GM12891 (cell line): ENCODE data around the gene JMJD8.

Experiments used
- DNase-seq: peaks from one replicate; pipeline ENCODE4 v3.0.0; 2011; ENCODE audit warnings: low spot score; ENCODE audit not compliant: insufficient read length
- FAIRE-seq: peaks from 2 replicates; lab custom pipeline; 2011; peaks lifted over from hg19 to GRCh38; lab: Jason Lieb, UNC
- PAX5 ChIP-seq: IDR thresholded peaks from 2 replicates; pipeline ENCODE4 v1.6.1; 2011; ENCODE audit warnings: low read length, moderate library complexity, mild to moderate bottlenecking; ENCODE audit not compliant: insufficient read depth, severe bottlenecking
- POLR2A ChIP-seq: IDR thresholded peaks from 2 replicates; pipeline ENCODE4 v1.6.1; 2011; ENCODE audit warnings: low read depth, low read length, control low read depth
- POLR2AphosphoS5 ChIP-seq: IDR thresholded peaks from 2 replicates; pipeline ENCODE4 v1.6.1; 2011; ENCODE audit warnings: low read depth, low read length, control low read depth
- POU2F2 ChIP-seq: IDR thresholded peaks from 2 replicates; pipeline ENCODE4 v1.6.1; 2011; ENCODE audit warnings: low read depth, mild to moderate bottlenecking, control low read depth, low read length, moderate library complexity
- SPI1 ChIP-seq: IDR thresholded peaks from 2 replicates; pipeline ENCODE4 v1.6.1; 2011; ENCODE audit warnings: low read depth, low read length, control low read depth
- TAF1 ChIP-seq: IDR thresholded peaks from 2 replicates; pipeline ENCODE4 v1.6.1; 2011; ENCODE audit warnings: low read depth, low read length, control low read depth

JMJD8 gene

GRCh38 chr16:722835-723633 lies 38.9 kb upstream of the JMJD8 start:
- no peak for FAIRE-seq
- no peak for TF ChIP-seq POLR2AphosphoS5
- TF ChIP-seq TAF1, result no peak
- no peak for TF ChIP-seq POLR2A
- DNase-seq, result no peak

GRCh38 chr16:721765-722540 lies 37.8 kb upstream of the JMJD8 start:
- FAIRE-seq (no peak), DNase-seq (no peak)
- TF ChIP-seq POU2F2 (no peak), SPI1 (no peak), TAF1 (no peak), PAX5 (no peak), POLR2AphosphoS5 (no peak)

- peak; percentile 99 for FAIRE-seq
- TF ChIP-seq SPI1 (no peak), POLR2AphosphoS5 (peak; percentile 85), POLR2A (peak; percentile 85), POU2F2 (peak; percentile 71; the same call in 1 of the 2 replicates), PAX5 (peak; percentile 36), TAF1 (0 out of 2 replicates have a peak, but pooled peaks have one; percentile 54)
- peak; percentile 98 for DNase-seq
Measured at GRCh38 chr16:720990-721764, 37.0 kb upstream of the JMJD8 start, which contains the start of gene ANTKMT. Gene ANTKMT (plus strand): TSS chr16:721146. CDS start chr16:721275, 129 bp downstream.

- peak; percentile 70 for DNase-seq
- TF ChIP-seq POLR2A (no peak), SPI1 (no peak), POU2F2 (no peak), PAX5 (no peak), POLR2AphosphoS5 (no peak), TAF1 (no peak)
- no peak for FAIRE-seq
Measured at GRCh38 chr16:720447-720989, 36.4 kb upstream of the JMJD8 start.

- FAIRE-seq, result peak; percentile 78
- DNase-seq, result no peak
- TF ChIP-seq POLR2AphosphoS5 (no peak), POU2F2 (no peak), TAF1 (no peak), POLR2A (no peak), SPI1 (no peak), PAX5 (no peak)
Measured at GRCh38 chr16:719815-720446, 35.8 kb upstream of the JMJD8 start.

GRCh38 chr16:718922-719321 lies 34.8 kb upstream of the JMJD8 start:
- DNase-seq (no peak), FAIRE-seq (no peak)
- TF ChIP-seq POLR2A, result no peak
- no peak for TF ChIP-seq TAF1
- TF ChIP-seq PAX5, result no peak
- no peak for TF ChIP-seq POU2F2
- no peak for TF ChIP-seq SPI1
- no peak for TF ChIP-seq POLR2AphosphoS5

- DNase-seq (no peak), FAIRE-seq (no peak)
- no peak for TF ChIP-seq POLR2AphosphoS5
- TF ChIP-seq SPI1, result no peak
- no peak for TF ChIP-seq PAX5
- no peak for TF ChIP-seq POLR2A
- no peak for TF ChIP-seq TAF1
- TF ChIP-seq POU2F2, result no peak
Measured at GRCh38 chr16:718389-718788, 34.3 kb upstream of the JMJD8 start.

- FAIRE-seq (no peak), DNase-seq (no peak)
- no peak for TF ChIP-seq POU2F2
- no peak for TF ChIP-seq POLR2A
- TF ChIP-seq POLR2AphosphoS5, result no peak
- no peak for TF ChIP-seq TAF1
- TF ChIP-seq SPI1, result no peak
- TF ChIP-seq PAX5, result no peak
Measured at GRCh38 chr16:717450-718245, 33.5 kb upstream of the JMJD8 start.
